Gastrocnemius medialis (tissue), 4 donors: ENCODE results near the gene RBM19. TPM values are rescaled to one million over a fixed set of nuclear protein-coding genes. Genes with fewer than 3 reads are reported as not detected.

Source experiments
- ATAC-seq, 2 donors: fragments of 150-250 bp; one replicate each; pipeline ENCODE4 v1.9.1; 2016
- DNase-seq, 2 donors: peaks; one replicate each; pipeline ENCODE4 v3.0.0-alpha.2; 2019
- H3K27ac ChIP-seq, 4 donors: fragments of 200-600 bp; sonication (generic); 1 replicate in 1 of 4; 2 replicates in 3 of 4; pipeline ENCODE4 v1.5.1; 2016 to 2018; ENCODE audit warnings: mild to moderate bottlenecking in 2 of 4, moderate library complexity in 1 of 4
- H3K27me3 ChIP-seq, 3 donors: fragments of 200-600 bp; sonication (generic) in 2 of 3; 1 replicate in 1 of 3; 2 replicates in 2 of 3; pipeline versions ENCODE4 v1.5.1 to v1.6.0; 2016 to 2019; ENCODE audit warnings: mild to moderate bottlenecking in 1 of 3, moderate library complexity in 1 of 3
- H3K36me3 ChIP-seq, 2 donors: fragments of 200-600 bp; sonication (generic) in 1 of 2; one replicate each; pipeline ENCODE4 v1.5.1; 2017 to 2018
- H3K4me1 ChIP-seq, 2 donors: fragments of 200-600 bp; sonication (generic) in 1 of 2; one replicate each; pipeline ENCODE4 v1.5.1; 2016 to 2017; ENCODE audit warnings: mild to moderate bottlenecking in 2 of 2
- H3K4me3 ChIP-seq, 4 donors: fragments of 200-600 bp; sonication (generic) in 3 of 4; 1 replicate in 1 of 4; 2 replicates in 3 of 4; pipeline ENCODE4 v1.5.1; 2016 to 2019; ENCODE audit warnings: mild to moderate bottlenecking in 2 of 4
- H3K9me3 ChIP-seq, 3 donors: fragments of 200-600 bp; sonication (generic) in 2 of 3; 1 replicate in 1 of 3; 2 replicates in 2 of 3; pipeline ENCODE4 v1.5.1; 2016 to 2019
- POLR2A ChIP-seq, 2 donors: fragments of 450-650 bp; IDR thresholded peaks; one replicate each; pipeline ENCODE4 v1.6.1; 2017; ENCODE audit warnings: antibody characterized with exemption in 2 of 2, mild to moderate bottlenecking in 2 of 2, moderate library complexity in 2 of 2
- in situ Hi-C, 4 donors: fragments of 200-750 bp; cut with MboI; loops; one replicate each; pipeline versions ENCODE4 v1.15.0 to v1.8.0; 2017; ENCODE audit warnings: low sequenced_read_pairs in 4 of 4
- intact Hi-C: fragments of 100-400 bp; cut with DNase I; formaldehyde crosslinking; loops from one replicate; pipeline ENCODE4 v1.15.1; 2023; ENCODE audit warnings: low total_unique reads
- total RNA-seq, 4 donors: library from RNA; depleted of rRNA; stranded (reverse); fragments of >200 nt; gene quantifications; one replicate each; pipeline versions ENCODE4 v1.1.0 to v1.2.3, GENCODE V29; 2016
- TF ChIP-seq, protein P1 (sequence below), 5 experiments: fragments of 450-650 bp in 3 of 5; fragments of 200-600 bp in 2 of 5; sonication (generic) in 2 of 5; IDR thresholded peaks in 4 of 5; conservative IDR thresholded peaks in 1 of 5; 1 replicate in 4 of 5; 2 replicates in 1 of 5; pipeline ENCODE4 v1.5.1; 2016 to 2019; ENCODE audit warnings: antibody characterized with exemption in 5 of 5, mild to moderate bottlenecking in 3 of 5, moderate library complexity in 3 of 5

Gene RBM19
- total RNA-seq, 4 donors from 2014 or later, result 21.2 to 28.3 (median 26.8) TPM

DNA sequence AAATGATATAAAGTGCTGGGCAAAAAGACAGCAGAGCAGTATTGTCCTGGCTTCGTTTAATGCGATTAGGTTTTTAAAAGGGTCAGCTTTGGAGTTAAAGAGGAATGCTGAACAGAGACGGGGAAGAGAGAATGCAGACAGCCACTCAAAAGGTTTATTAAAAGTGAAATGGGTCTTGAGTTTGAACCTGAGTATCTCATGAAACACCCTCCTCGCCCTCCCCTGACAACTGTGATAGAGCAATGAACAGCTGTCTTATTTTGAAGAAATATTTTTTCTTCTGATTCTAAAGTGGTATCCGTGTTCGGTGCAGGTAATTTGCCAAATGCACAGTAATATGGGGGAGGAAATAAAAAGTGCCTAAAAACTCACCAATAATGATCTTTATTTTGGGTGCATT lies 73.6 kb downstream of the RBM19 start:
- ATAC-seq (no peak), DNase-seq (no peak)
- intact Hi-C loops, result no loop called here
- no peak overlapping the region for H3K4me3 ChIP-seq
- H3K9me3 ChIP-seq, result no peaks in the 10 kb centered on the region
- H3K27me3 ChIP-seq, result no peaks in the 10 kb centered on the region
- in situ Hi-C loops, result no loop called here
- TF ChIP-seq, protein P1, sequence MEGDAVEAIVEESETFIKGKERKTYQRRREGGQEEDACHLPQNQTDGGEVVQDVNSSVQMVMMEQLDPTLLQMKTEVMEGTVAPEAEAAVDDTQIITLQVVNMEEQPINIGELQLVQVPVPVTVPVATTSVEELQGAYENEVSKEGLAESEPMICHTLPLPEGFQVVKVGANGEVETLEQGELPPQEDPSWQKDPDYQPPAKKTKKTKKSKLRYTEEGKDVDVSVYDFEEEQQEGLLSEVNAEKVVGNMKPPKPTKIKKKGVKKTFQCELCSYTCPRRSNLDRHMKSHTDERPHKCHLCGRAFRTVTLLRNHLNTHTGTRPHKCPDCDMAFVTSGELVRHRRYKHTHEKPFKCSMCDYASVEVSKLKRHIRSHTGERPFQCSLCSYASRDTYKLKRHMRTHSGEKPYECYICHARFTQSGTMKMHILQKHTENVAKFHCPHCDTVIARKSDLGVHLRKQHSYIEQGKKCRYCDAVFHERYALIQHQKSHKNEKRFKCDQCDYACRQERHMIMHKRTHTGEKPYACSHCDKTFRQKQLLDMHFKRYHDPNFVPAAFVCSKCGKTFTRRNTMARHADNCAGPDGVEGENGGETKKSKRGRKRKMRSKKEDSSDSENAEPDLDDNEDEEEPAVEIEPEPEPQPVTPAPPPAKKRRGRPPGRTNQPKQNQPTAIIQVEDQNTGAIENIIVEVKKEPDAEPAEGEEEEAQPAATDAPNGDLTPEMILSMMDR (IDR thresholded peaks at IDR 0.05 in 4 of 5, conservative IDR thresholded peaks at IDR 0.05 in 1 of 5), result no peak
- TF ChIP-seq POLR2A (IDR thresholded peaks at IDR 0.05), result no peak
- H3K27ac ChIP-seq, result no peak overlapping the region
- no peaks in the 10 kb centered on the region for H3K4me1 ChIP-seq
- peaks cover 0 to 4% of the 10 kb centered on the region in 2 donors for H3K36me3 ChIP-seq

DNA sequence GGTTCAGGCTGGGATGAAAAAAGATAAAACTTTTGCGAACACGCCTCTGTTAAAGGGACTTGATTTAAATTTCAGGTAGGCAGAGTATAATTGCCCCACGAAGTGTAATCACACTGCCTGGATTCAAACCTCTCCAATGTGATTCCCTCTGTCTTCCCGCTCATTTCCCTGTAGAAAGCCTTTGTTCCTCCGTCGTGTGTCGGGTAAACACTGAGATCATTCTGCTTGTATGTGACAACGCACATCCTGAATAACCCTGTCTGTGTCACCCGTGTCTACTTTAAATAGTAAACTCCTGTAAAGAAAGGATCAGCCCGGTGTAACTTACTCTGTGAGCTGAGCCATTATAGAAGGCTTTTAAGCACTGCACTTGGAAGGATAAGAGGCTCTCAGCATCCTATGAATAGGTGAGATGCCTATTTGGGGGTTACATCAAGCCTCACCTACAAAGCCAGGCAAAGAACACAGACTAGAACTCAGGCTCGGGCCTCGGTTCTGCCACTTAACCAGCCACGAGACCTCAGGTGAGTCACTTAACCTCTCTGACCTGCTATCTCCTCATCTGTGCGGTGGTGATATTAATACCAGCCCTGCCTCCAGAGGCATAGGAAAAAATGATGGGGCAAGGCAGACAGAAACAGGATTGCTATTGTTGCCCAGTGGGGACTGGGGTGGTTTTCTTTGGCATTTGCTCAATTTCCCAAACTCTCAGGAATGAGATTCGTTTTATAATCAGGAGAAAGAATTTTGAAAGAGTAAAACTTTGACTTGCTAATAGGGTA lies 74.2 kb downstream of the RBM19 start:
- H3K36me3 ChIP-seq, result peaks cover 0 to 4% of the 10 kb centered on the region in 2 donors
- no peak for ATAC-seq
- no peaks in the 10 kb centered on the region for H3K27me3 ChIP-seq
- in situ Hi-C loops, result no loop called here
- no peaks in the 10 kb centered on the region for H3K9me3 ChIP-seq
- no peak for DNase-seq
- H3K27ac ChIP-seq, result no peak overlapping the region
- H3K4me1 ChIP-seq, result no peaks in the 10 kb centered on the region
- H3K4me3 ChIP-seq, result no peak overlapping the region
- no peak for TF ChIP-seq POLR2A (IDR thresholded peaks at IDR 0.05)
- TF ChIP-seq, protein P1 (IDR thresholded peaks at IDR 0.05 in 4 of 5, conservative IDR thresholded peaks at IDR 0.05 in 1 of 5), result no peak
- intact Hi-C loops, result no loop called here

DNA sequence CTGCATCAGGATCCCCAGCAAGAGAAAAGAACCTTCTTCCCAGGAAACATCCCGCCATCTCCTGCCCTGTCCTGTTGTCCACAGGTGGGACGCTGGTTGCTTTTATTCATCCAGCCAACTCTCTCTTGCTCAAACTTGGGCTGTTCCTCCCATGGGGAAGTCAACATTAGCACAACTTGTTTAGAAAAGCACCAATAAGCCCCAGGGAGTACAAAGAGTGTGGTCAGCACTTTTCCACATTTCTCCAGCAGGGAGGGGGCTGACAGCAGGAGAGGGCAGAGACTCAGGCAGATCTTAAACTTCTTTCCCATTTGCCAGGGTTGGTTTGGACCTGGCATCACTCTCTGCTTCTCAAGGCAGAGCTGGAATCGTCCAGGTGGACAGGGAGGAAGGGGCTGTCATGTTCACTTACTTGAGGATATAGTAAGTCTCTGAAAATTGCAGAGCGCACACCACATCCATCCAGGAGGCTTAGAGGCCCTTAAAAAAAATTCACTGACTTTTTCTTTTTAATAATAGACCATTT lies 74.9 kb downstream of the RBM19 start:
- DNase-seq (no peak), ATAC-seq (no peak)
- no peak overlapping the region for H3K4me3 ChIP-seq
- no peak for TF ChIP-seq POLR2A (IDR thresholded peaks at IDR 0.05)
- TF ChIP-seq, protein P1 (IDR thresholded peaks at IDR 0.05 in 4 of 5, conservative IDR thresholded peaks at IDR 0.05 in 1 of 5), result no peak
- H3K9me3 ChIP-seq, result no peaks in the 10 kb centered on the region
- peaks cover 0 to 4% of the 10 kb centered on the region in 2 donors for H3K36me3 ChIP-seq
- H3K4me1 ChIP-seq, result no peaks in the 10 kb centered on the region
- in situ Hi-C loops, result no loop called here
- no peak overlapping the region for H3K27ac ChIP-seq
- no peaks in the 10 kb centered on the region for H3K27me3 ChIP-seq
- intact Hi-C loops, result no loop called here

DNA sequence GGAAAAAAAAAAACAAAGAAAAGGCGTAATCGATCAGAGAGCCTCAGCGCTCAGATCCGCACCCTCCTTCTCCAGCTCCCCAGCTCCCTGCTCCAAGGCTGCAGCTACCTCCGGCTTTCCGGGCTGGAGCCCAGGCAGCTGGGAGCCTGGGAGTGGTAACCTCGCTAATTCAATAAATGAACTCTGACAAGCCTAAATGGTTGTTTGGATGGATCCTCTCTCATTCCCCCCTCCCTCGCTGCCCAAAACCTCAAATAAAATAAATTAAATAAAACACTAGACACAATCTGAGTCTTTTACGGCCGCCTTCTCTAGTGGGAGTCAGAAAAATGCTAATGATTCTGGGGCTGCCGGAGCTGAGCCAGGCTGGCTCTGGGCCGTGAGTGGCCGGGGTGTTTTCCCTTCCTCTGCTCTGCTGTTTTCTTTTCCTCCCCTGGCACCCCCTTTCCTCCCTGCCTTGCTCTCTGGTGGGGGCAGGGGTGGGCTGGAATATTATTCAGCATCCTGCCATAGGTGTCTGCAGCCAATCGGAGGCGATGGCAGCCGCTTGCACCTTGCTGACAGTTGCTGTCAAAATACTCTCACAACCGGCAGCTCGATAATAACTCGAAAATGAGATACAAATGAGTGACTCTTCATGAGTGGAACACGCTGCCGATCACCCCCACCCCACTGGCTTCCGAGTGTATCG lies 76.1 kb downstream of the RBM19 start:
- in situ Hi-C loops (no loop called here), intact Hi-C loops (no loop called here)
- peaks cover 0 to 4% of the 10 kb centered on the region in 2 donors for H3K36me3 ChIP-seq
- TF ChIP-seq POLR2A (IDR thresholded peaks at IDR 0.05), result no peak
- TF ChIP-seq, protein P1 (IDR thresholded peaks at IDR 0.05 in 4 of 5, conservative IDR thresholded peaks at IDR 0.05 in 1 of 5), result no peak
- ATAC-seq (no peak), DNase-seq (no peak)
- no peaks in the 10 kb centered on the region for H3K4me1 ChIP-seq
- no peak overlapping the region for H3K4me3 ChIP-seq
- no peak overlapping the region for H3K27ac ChIP-seq
- H3K27me3 ChIP-seq, result no peaks in the 10 kb centered on the region
- H3K9me3 ChIP-seq, result no peaks in the 10 kb centered on the region
